Measurements from ENCODE around the gene RBM4B. TPM values are rescaled to one million over a fixed set of nuclear protein-coding genes. Genes with fewer than 3 reads are reported as not detected.

Gene RBM4B
- total RNA-seq, 6 experiments from 2014 or later: 3.6 to 9.4 (median 6.9) TPM

DNA sequence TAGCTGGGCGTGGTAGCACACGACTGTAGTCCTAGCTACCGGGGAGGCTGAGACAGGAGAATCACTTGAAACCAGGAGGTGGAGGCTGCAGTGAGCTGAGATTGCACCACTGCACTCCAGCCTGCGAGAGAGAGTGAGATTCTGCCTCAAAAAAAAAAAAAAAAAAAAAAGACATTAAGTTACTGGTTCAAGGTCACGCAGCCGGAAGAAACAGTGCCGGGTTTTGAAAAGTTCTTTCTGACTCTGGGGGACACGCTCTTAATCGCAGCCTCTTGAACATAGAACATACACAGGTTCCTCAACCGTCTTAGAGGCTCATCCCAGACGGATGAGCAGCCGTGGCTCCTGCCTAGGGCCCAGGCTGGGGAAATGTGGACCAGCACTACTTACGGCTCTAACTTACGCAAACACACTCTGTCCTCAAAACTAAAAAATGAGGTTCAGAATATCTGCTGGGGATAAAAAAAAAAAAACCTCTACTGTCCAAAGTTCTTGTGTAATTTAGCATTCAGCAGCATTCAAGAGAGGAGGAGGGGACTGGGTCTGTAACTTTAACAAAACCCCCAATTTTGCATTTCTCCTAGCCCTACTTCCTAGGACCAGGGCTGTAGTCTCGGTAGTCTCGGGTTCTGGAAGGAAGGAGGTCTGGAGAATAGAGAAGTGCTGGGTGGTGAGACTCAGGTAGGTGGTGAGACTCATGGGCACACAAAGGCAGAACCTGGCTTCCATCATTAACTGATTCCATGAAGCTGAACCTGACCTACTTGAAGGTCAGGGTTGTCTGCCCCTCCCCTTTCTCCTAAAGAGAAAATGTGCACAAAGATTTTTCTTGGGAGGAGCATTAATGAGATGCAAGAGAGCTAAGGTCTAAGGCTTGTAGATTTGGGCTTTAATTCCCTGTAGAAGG lies 45.3 kb upstream of the RBM4B start:
- no peak for TF ChIP-seq POLR2A (IDR thresholded peaks at IDR 0.05)
- no peak for TF ChIP-seq CTCF (IDR thresholded peaks at IDR 0.05)
- peak; percentile 12 to 37 (median 28) for ATAC-seq
- 47% methylated on average over 12 of the region's 16 CpGs for WGBS (ENCODE audit: insufficient coverage, low coverage, low lambda C conversion rate, missing lambda C conversion rate)
- Histone ChIP-seq H3K4me3 (peak overlapping the region in 1 of 3 donors; percentile 14), H3K4me1 (peaks cover 0 to 57% (median 24%) of the 10 kb centered on the region in 4 donors), H3K27me3 (no peaks in the 10 kb centered on the region), H3K27ac (peak overlapping the region; percentile 48 to 72 (median 64)), H3K9me3 (no peaks in the 10 kb centered on the region), H3K36me3 (no peaks in the 10 kb centered on the region)
- DNase-seq: no peak
- intact Hi-C loops (cut with DNase I): no loop called here

GRCh38 chr11:66721939-66722338 lies 44.3 kb upstream of the RBM4B start:
- 97% methylated on average over 9 of the region's 9 CpGs for WGBS (ENCODE audit: insufficient coverage, low coverage, low lambda C conversion rate, missing lambda C conversion rate)
- no peak for DNase-seq

GRCh38 chr11:66720899-66721470 lies 43.3 kb upstream of the RBM4B start:
- H3K27me3 ChIP-seq: no peaks in the 10 kb centered on the region
- H3K4me3 ChIP-seq: no peak overlapping the region
- intact Hi-C loops (cut with DNase I): no loop called here
- H3K4me1 ChIP-seq: peaks cover 0 to 54% (median 24%) of the 10 kb centered on the region in 4 donors
- WGBS (ENCODE audit: insufficient coverage, low coverage, low lambda C conversion rate, missing lambda C conversion rate): 78% methylated on average over 2 of the region's 13 CpGs
- TF ChIP-seq CTCF (IDR thresholded peaks at IDR 0.05): no peak
- no peak for TF ChIP-seq POLR2A (IDR thresholded peaks at IDR 0.05)
- no peak for DNase-seq
- no peak for ATAC-seq
- H3K9me3 ChIP-seq: no peaks in the 10 kb centered on the region
- H3K27ac ChIP-seq: no peak overlapping the region
- H3K36me3 ChIP-seq: no peaks in the 10 kb centered on the region

More at GRCh38 chr11:66721939-66722338, 44.3 kb upstream of the RBM4B start:
- Histone ChIP-seq H3K9me3 (no peaks in the 10 kb centered on the region), H3K4me1 (peaks cover 0 to 64% (median 28%) of the 10 kb centered on the region in 4 donors), H3K27ac (no peak overlapping the region), H3K27me3 (no peaks in the 10 kb centered on the region), H3K4me3 (no peak overlapping the region), H3K36me3 (no peaks in the 10 kb centered on the region)
- no peak for TF ChIP-seq CTCF (IDR thresholded peaks at IDR 0.05)
- no peak for TF ChIP-seq POLR2A (IDR thresholded peaks at IDR 0.05)
- ATAC-seq: no peak
- intact Hi-C loops (cut with DNase I): no loop called here

- H3K4me3 ChIP-seq: no peak overlapping the region
- H3K27ac ChIP-seq: no peak overlapping the region
- no peaks in the 10 kb centered on the region for H3K9me3 ChIP-seq
- ATAC-seq: peak in 1 of 4 donors; percentile 2
- peaks cover 0 to 48% (median 24%) of the 10 kb centered on the region in 4 donors for H3K4me1 ChIP-seq
- peaks cover 0 to 1% (median 0%) of the 10 kb centered on the region in 4 donors for H3K36me3 ChIP-seq
- intact Hi-C loops (cut with DNase I): no loop called here
- TF ChIP-seq POLR2A (IDR thresholded peaks at IDR 0.05) (no peak), CTCF (IDR thresholded peaks at IDR 0.05) (no peak)
- H3K27me3 ChIP-seq: no peaks in the 10 kb centered on the region
- WGBS (ENCODE audit: insufficient coverage, low coverage, low lambda C conversion rate, missing lambda C conversion rate): 73% methylated on average over 12 of the region's 15 CpGs
- DNase-seq: no peak
Observed at GRCh38 chr11:66720223-66720898, 42.7 kb upstream of the RBM4B start.
